OCI-LY3 (cell line): ENCODE data around the gene CARD11.

Experiments used
- EZH2phosphoT487 ChIP-seq: fragments of 200-600 bp; shearing (Covaris generic); IDR thresholded peaks from 2 replicates; pipeline ENCODE4 v1.6.1; 2018; ENCODE audit warnings: antibody characterized with exemption, mixed run types, low read depth
- TF ChIP-seq, protein P1 (sequence below): fragments of 200-600, 300-600 bp; sonication (generic); IDR thresholded peaks from 2 replicates; pipeline ENCODE4 v1.5.1; 2014; ENCODE audit warnings: antibody characterized with exemption, low read length, low read depth

DNA sequence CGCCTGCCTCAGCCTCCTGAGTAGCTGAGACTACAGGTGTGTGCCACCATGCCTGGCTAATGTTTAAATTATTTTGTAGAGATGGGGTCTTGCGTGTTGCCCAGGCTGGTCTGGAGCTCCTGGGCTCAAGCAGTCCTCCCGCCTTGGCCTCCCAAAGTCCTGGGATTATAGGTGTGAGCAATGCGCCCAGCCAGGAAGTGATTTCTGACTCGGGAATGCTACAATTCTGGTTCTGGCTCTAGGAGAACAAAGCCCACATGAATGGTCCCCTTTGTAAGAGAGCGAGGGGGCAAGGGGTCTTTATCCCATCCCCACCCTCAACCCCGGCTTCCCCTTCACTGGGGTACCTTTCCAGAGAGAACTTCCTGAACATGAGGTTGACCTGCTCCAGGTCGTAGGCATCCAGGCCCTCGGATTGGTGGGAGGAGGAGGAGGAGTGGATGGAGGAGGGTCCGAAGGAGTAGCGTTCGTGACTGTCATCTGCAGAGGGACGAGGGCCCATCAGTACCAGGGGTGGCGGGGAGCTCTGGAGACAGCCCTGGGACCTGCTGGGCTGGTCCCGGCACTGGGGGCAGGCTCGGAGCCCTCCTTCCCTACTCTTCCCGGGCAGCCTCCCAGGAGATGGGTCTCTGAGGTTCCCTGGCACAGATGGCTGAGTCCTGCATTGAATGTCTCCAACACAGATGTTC lies 119.6 kb downstream of the CARD11 start:
- TF ChIP-seq, protein P1, sequence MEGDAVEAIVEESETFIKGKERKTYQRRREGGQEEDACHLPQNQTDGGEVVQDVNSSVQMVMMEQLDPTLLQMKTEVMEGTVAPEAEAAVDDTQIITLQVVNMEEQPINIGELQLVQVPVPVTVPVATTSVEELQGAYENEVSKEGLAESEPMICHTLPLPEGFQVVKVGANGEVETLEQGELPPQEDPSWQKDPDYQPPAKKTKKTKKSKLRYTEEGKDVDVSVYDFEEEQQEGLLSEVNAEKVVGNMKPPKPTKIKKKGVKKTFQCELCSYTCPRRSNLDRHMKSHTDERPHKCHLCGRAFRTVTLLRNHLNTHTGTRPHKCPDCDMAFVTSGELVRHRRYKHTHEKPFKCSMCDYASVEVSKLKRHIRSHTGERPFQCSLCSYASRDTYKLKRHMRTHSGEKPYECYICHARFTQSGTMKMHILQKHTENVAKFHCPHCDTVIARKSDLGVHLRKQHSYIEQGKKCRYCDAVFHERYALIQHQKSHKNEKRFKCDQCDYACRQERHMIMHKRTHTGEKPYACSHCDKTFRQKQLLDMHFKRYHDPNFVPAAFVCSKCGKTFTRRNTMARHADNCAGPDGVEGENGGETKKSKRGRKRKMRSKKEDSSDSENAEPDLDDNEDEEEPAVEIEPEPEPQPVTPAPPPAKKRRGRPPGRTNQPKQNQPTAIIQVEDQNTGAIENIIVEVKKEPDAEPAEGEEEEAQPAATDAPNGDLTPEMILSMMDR: no peak
- TF ChIP-seq EZH2phosphoT487: no peak
